NOMO-1 (cell line): Measurements from ENCODE around the gene PVR.
"Not testable (repeated sequence)": the region's sequence is repeated elsewhere in the genome, so short reads cannot be mapped to it uniquely, and the experiment has no call there.

Source experiments
- DNase-seq, 2 experiments: peaks; one replicate each; lab custom pipeline; 2025; ENCODE audit not compliant: unreplicated experiment in 2 of 2; lab: John Stamatoyannopoulos, UW

Gene PVR, protein sequence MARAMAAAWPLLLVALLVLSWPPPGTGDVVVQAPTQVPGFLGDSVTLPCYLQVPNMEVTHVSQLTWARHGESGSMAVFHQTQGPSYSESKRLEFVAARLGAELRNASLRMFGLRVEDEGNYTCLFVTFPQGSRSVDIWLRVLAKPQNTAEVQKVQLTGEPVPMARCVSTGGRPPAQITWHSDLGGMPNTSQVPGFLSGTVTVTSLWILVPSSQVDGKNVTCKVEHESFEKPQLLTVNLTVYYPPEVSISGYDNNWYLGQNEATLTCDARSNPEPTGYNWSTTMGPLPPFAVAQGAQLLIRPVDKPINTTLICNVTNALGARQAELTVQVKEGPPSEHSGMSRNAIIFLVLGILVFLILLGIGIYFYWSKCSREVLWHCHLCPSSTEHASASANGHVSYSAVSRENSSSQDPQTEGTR

DNA sequence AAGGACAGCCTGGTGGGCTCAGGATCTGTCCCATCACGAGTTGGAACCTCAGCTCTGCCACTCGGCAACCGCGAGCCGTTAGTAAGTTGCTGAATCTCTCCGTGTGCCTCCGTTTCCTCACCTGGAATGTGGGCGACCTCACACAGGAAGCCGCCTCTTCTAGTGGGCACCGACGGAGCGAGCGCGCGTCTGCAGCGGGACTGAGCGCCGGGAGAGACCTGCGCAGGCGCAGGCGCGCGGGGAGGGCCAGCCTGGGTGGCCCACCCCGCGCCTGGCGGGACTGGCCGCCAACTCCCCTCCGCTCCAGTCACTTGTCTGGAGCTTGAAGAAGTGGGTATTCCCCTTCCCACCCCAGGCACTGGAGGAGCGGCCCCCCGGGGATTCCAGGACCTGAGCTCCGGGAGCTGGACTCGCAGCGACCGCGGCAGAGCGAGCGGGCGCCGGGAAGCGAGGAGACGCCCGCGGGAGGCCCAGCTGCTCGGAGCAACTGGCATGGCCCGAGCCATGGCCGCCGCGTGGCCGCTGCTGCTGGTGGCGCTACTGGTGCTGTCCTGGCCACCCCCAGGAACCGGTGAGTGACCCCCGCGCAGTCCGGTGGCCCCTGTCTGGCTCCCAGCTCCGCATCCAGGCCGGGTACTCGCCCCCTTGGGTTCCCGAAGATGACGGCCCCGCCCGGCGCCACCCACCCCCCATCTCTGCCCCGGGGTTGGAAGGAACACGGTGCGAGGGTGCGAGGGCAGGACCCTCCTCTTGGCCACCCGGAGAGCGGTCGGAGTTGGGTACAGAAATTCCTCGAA, at the start of gene PVR:
Gene PVR (plus strand): TSS at position 306 of the 797 bp plus-strand sequence. CDS start 187 bp downstream, at position 493.
- peak in 1 of 2 experiments; percentile 24 for DNase-seq

DNA sequence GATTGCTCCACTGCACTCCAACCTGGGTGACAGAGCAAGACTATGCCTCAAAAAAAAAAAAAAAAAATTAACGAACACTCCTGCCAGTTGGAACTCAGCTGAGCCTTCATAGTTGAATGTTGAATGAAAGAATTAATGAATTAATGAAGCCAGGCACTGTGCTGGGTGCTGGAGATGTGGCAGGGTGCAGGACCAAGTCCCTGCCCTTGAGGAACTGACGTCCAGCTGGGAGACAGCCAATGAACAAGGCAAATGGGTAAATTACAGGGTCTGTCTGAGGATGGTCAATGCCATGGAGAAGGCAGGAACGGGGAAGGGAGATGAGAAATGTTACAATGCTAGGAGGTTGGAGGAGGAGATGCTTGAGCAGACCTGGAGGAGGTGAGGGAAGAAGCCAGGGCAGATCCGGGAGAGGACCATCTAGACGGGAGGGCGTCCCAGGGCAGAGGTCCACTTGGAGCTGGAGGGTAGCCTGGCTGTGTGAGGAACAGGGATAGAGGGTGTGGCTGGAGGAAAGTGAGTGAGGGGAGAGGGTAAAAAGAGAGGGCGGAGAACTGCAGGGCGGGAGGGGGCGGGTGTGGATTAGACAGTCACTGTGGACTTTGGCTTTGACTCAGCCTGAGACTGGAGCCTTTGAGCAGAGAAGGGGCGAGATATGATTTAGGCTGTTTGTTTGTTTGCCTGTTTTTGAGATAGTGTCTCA, 47.1 kb upstream of the PVR start:
- DNase-seq: no peak

GRCh38 chr19:44597131-44597491, 46.6 kb upstream of the PVR start:
- DNase-seq: no peak

GRCh38 chr19:44598355-44598754, 45.4 kb upstream of the PVR start:
- DNase-seq: no peak

- DNase-seq: no peak
These were observed 44.8 kb upstream of the PVR start for GRCh38 chr19:44598880-44599279.

DNA sequence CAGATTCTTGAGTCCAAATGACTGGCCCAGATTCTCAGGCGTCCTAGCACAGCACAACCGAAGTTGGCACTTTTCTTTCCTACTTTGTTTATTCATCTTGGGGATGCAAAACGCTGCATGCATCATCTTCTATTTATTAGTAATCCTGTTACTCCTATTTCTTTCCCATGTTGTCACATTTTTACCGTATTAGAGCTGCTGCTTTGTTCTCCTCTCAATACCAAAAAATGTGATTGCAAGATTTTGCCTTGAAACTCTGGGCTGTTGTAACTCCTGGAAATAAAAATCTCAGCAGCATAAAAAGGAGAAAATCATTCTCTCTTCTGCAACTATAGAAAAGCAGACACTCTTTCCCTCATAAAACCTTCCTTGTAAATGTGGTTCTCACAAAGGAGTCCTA, 43.2 kb upstream of the PVR start:
- no peak for DNase-seq

DNA sequence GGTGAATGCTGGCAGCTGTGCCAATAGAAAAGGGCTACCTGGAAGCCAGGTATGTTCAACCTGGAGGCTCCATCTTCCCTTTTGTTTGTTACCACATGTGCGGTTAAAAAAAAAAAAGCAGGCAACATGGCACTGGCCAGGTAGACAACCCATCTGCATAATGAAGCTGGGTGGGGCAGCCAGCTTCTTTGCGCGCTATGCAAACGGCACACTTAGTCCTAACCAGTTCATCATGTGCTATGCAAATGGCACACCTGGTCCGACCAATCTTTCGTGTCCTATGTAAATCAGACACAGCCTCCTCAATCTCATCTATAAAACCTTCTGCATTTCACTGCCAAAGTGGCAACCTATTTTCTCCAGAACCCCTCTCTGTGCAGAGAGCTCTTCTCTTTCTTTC, 41.6 kb upstream of the PVR start:
- no peak for DNase-seq

GRCh38 chr19:44603201-44603945, 40.3 kb upstream of the PVR start:
- DNase-seq: no peak

- no peak for DNase-seq
These were observed 39.5 kb upstream of the PVR start for GRCh38 chr19:44604241-44604640.

GRCh38 chr19:44605547-44605946, 38.2 kb upstream of the PVR start:
- no peak for DNase-seq

DNA sequence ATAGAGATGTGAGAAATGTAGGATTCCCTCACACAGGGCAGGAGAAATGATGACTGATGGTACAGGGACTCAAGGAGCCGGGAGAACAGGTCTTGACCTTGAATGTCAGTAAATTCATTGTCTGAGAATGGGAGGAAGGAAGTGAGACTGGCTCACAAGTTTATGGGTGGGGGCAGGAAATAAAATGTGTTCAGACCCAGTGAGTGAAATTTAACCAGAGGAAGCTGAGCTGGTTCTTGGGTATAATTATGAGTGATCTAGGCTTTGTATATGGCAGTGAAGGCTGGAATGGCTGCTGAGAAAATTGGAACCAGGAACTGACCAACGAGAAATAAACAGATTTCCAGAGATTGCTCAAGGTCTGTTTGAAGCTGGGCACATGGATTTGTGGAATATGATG, 36.7 kb upstream of the PVR start:
- DNase-seq: peak; percentile 18 to 51

DNA sequence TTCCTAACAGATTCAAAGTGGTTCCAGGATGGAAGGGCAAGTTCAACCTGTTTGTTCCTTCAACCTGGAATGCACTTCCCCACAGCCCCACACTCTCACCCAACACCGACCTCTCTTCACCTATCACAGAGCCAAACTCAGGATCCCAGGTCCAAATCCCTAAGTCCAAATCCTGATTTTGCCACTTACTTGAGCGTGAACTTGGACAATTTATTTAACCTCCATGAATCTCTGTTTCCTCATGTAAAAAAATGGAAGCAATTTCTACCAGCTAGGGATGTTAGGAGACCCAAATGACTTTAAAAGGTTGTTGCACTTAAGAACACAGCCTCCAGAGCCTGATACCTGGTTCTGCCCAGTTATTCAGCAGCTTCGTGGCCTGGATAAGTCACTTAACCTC, 35.8 kb upstream of the PVR start:
- DNase-seq: no peak

- no peak for DNase-seq
These were observed 35.3 kb upstream of the PVR start for GRCh38 chr19:44608391-44608821.

GRCh38 chr19:44609219-44609618, 34.5 kb upstream of the PVR start:
- DNase-seq: no peak

- not testable (repeated sequence) for DNase-seq
These were observed 33.2 kb upstream of the PVR start for GRCh38 chr19:44610497-44610896.

GRCh38 chr19:44611812-44612295, 31.9 kb upstream of the PVR start:
- DNase-seq: no peak

DNA sequence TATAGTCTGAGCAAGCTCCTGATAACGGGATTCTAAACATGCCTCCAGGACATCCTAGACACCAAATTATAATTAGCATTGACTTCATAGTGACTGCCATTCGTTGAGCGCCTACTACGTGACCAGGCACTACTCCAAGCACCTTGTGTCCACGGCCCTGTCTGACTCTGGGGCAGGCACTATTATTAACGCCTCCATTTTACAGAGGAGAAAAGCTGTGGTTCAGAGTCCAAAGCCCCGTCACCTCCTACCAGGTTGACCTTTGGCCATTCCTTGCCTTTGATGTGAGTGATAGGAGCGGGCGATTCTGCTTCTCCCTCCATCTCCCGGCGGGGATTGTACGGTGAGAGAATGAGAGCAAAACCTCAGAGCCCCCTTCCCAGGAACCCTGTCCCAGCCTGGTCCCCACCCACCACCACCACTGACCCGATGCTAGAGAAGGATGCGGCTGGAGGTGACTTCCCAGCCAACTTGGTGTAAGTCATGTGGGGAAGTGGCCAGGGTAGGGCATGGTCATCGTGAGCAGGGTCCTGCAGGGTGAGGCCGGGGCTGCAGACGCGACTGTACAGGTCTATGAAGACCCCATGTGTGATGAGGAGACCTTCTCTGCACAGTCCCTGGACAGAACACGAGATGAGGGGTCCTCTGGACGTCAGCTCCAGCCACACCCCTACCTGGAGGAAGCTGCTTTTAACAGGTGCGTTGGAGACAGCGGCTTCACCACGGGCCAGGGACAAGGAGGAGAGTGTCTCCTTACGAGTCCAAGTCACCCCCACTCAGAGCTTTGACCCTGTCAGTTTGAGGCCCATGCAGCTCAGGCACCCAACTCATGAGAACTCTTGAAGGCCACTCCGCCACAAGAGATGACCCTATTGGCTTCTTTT, 30.2 kb upstream of the PVR start, which contains the start of gene IGSF23:
Gene IGSF23 (plus strand): TSS at position 269 of the 884 bp plus-strand sequence. CDS start 83 bp downstream, at position 352.
- no peak for DNase-seq

GRCh38 chr19:44614313-44614712, 29.4 kb upstream of the PVR start:
- DNase-seq: no peak

- peak in 1 of 2 experiments; percentile 24 for DNase-seq
These were observed 27.9 kb upstream of the PVR start for GRCh38 chr19:44615863-44616247.
